IMR-90 (cell line): ENCODE measurements around the gene EFCAB5. TPM values are rescaled to one million over a fixed set of nuclear protein-coding genes. Genes with fewer than 3 reads are reported as not detected.

Experiments used
- ATAC-seq: fragments of 200-7000 bp; cut with Tn5 transposase; 2 replicates; pipeline ENCODE4 v1.9.1; 2020; ENCODE audit warnings: low read depth, mild to moderate bottlenecking, moderate library complexity
- BruUV-seq: library from RNA; stranded (reverse); fragments of 400-500 nt; replicated peaks from 2 replicates; lab custom pipeline; 2021; lab: Mats Ljungman, UMichigan
- CTCF ChIA-PET: fragments of 300-600 bp; formaldehyde crosslinking; extraction: SDS; loops from one replicate; lab custom pipeline; 2021; ENCODE audit warnings: antibody characterized with exemption; lab: Yijun Ruan, JAX
- POLR2A ChIA-PET: fragments of 300-600 bp; sonication (Branson Sonifier 250); formaldehyde crosslinking; loops from one replicate; lab custom pipeline; 2022; ENCODE audit warnings: antibody characterized with exemption; ENCODE audit not compliant: unreplicated experiment; lab: Charles Lee
- DNase-seq: peaks from one replicate; pipeline ENCODE4 v3.0.0; 2013
- H2AFZ ChIP-seq: replicated peaks from 2 replicates; pipeline ENCODE3; 2013; ENCODE audit warnings: low read length, mild to moderate bottlenecking; ENCODE audit not compliant: poor library complexity
- H2AK5ac ChIP-seq: 2 replicates; pipeline ENCODE4 v1.6.1; 2013; ENCODE audit warnings: low read depth, low read length, inconsistent platforms
- H2AK9ac ChIP-seq: replicated peaks from 2 replicates; pipeline ENCODE3; 2013; ENCODE audit warnings: mild to moderate bottlenecking, low read depth, low read length, moderate library complexity; ENCODE audit not compliant: poor library complexity
- H2BK120ac ChIP-seq: 2 replicates; pipeline ENCODE4 v1.6.1; 2013; ENCODE audit warnings: low read depth, low read length, inconsistent platforms
- H2BK15ac ChIP-seq: 3 replicates; pipeline ENCODE4 v1.6.1; 2013; ENCODE audit warnings: low read depth, low read length, inconsistent platforms
- H2BK20ac ChIP-seq: 2 replicates; pipeline ENCODE4 v1.6.1; 2013; ENCODE audit warnings: low read depth, mild to moderate bottlenecking, inconsistent platforms, low read length, moderate library complexity
- H2BK5ac ChIP-seq: 2 replicates; pipeline ENCODE4 v1.6.1; 2013; ENCODE audit warnings: mild to moderate bottlenecking, low read depth, low read length, inconsistent platforms; ENCODE audit not compliant: poor library complexity, severe bottlenecking
- H3K14ac ChIP-seq: replicated peaks from 2 replicates; pipeline ENCODE4 v1.6.1; 2013; ENCODE audit warnings: low read depth, low read length, inconsistent platforms
- H3K18ac ChIP-seq: 2 replicates; pipeline ENCODE4 v1.6.1; 2013; ENCODE audit warnings: low read depth, low read length, control low read depth
- H3K23ac ChIP-seq: 2 replicates; pipeline ENCODE4 v1.6.1; 2013; ENCODE audit warnings: low read depth, low read length, inconsistent platforms
- H3K27ac ChIP-seq: 2 replicates; pipeline ENCODE4 v1.5.1; 2013; ENCODE audit warnings: mild to moderate bottlenecking, control low read depth, low read length; ENCODE audit not compliant: insufficient read depth
- H3K27me3 ChIP-seq: 2 replicates; pipeline ENCODE4 v1.6.1; 2013; ENCODE audit warnings: low read length; ENCODE audit not compliant: control insufficient read depth, insufficient read depth
- H3K36me3 ChIP-seq: 2 replicates; pipeline ENCODE4 v1.6.1; 2013; ENCODE audit warnings: low read length, mixed read lengths; ENCODE audit not compliant: control insufficient read depth, insufficient read depth
- H3K4ac ChIP-seq: 2 replicates; pipeline ENCODE4 v1.6.1; 2013; ENCODE audit warnings: low read depth, low read length, inconsistent platforms
- H3K4me1 ChIP-seq: 2 replicates; pipeline ENCODE4 v1.6.1; 2013; ENCODE audit warnings: low read length, mixed read lengths; ENCODE audit not compliant: control insufficient read depth, insufficient read depth
- H3K4me2 ChIP-seq: 2 replicates; pipeline ENCODE4 v1.6.1; 2013; ENCODE audit warnings: low read depth, mild to moderate bottlenecking, control low read depth, low read length, moderate library complexity
- H3K4me3 ChIP-seq: 2 replicates; pipeline ENCODE4 v1.5.1; 2013; ENCODE audit warnings: low read depth, mild to moderate bottlenecking, control low read depth, low read length, moderate library complexity; ENCODE audit not compliant: insufficient read depth
- H3K56ac ChIP-seq: 2 replicates; pipeline ENCODE4 v1.6.1; 2013; ENCODE audit warnings: low read length, inconsistent platforms; ENCODE audit not compliant: insufficient read depth; ENCODE audit errors: extremely low read depth
- H3K79me1 ChIP-seq, 2 experiments: 2 replicates each; pipeline ENCODE4 v1.6.1; 2013; ENCODE audit warnings: low read length in 2 of 2, inconsistent platforms in 1 of 2, low read depth in 1 of 2
- H3K9ac ChIP-seq: 2 replicates; pipeline ENCODE4 v1.6.1; 2013; ENCODE audit warnings: low read depth, low read length, control low read depth
- H3K9me1 ChIP-seq: 2 replicates; pipeline ENCODE4 v1.6.1; 2013; ENCODE audit warnings: low read length, inconsistent platforms; ENCODE audit not compliant: insufficient read depth
- H3K9me3 ChIP-seq: 2 replicates; pipeline ENCODE4 v1.6.1; 2013; ENCODE audit warnings: low read length; ENCODE audit not compliant: control insufficient read depth, insufficient read depth
- H4K20me1 ChIP-seq: 2 replicates; pipeline ENCODE4 v1.6.1; 2013; ENCODE audit warnings: low read length, inconsistent platforms; ENCODE audit not compliant: insufficient read depth
- H4K5ac ChIP-seq: 2 replicates; pipeline ENCODE4 v1.6.1; 2013; ENCODE audit warnings: mild to moderate bottlenecking, low read depth, low read length, control low read depth
- H4K8ac ChIP-seq, 2 experiments: 2 replicates each; pipeline ENCODE4 v1.6.1; 2013; ENCODE audit warnings: low read depth in 2 of 2, low read length in 2 of 2, control low read depth in 1 of 2, inconsistent platforms in 1 of 2
- H4K91ac ChIP-seq: 2 replicates; pipeline ENCODE4 v1.6.1; 2013; ENCODE audit warnings: low read depth, low read length, inconsistent platforms; ENCODE audit not compliant: insufficient read depth
- NFE2L2 ChIP-seq: fragments of 150-350 bp; IDR thresholded peaks from 2 replicates; pipeline ENCODE4 v1.6.1; 2016; ENCODE audit warnings: low read depth, mild to moderate bottlenecking, low read length
- WGBS, 2 experiments: methylation state at CpG; one replicate each; pipeline versions ENCODE4 v1.1.5 to v1.1.7; 2013; ENCODE audit warnings: missing lambda C conversion rate in 2 of 2; ENCODE audit not compliant: insufficient read length in 1 of 2; ENCODE audit errors: extremely low coverage in 2 of 2; 5-methylcytosine and 5-hydroxymethylcytosine counted together
- dilution Hi-C: fragments of 300-500 bp; cut with HindIII; formaldehyde crosslinking; loops from one replicate; pipeline ENCODE4 v1.14.3; 2018; ENCODE audit warnings: low sequenced_read_pairs; ENCODE audit not compliant: unreplicated experiment
- in situ Hi-C: fragments of 300-500 bp; cut with MboI; formaldehyde crosslinking; loops from 3 replicates; pipeline ENCODE4 v1.14.3; 2019; ENCODE audit warnings: low sequenced_read_pairs, inconsistent platforms, mixed read lengths
- intact Hi-C: fragments of 100-400 bp; cut with micrococcal nuclease; formaldehyde crosslinking; loops from 2 replicates; pipeline ENCODE4 v1.10.0; 2022
- polyA plus RNA-seq, 3 experiments: library from polyadenylated mRNA; depleted of rRNA; stranded (reverse); fragments of >200 nt; gene quantifications; 2 replicates each; pipeline ENCODE4 v1.2.3, GENCODE V29; 2012; ENCODE audit warnings: low replicate concordance in 1 of 3
- total RNA-seq: library from RNA; depleted of rRNA; stranded (reverse); fragments of >200 nt; gene quantifications from 2 replicates; pipeline ENCODE4 v1.2.3, GENCODE V29; 2012

Gene EFCAB5
- total and polyA plus RNA-seq, 2 of the 4 experiments (the other 2 are of a cell fraction), result 0.14 TPM; not detected in 1

- H4K8ac ChIP-seq, result peak overlapping the region in 1 of 2 experiments; percentile 22; a peak in 1 of 4 replicates
- H2AFZ ChIP-seq, result no peak overlapping the region
- H2BK20ac ChIP-seq, result 0 out of 2 replicates have a peak overlapping the region, but pooled peaks have one; percentile 13
- H3K79me1 ChIP-seq, result no peaks in the 10 kb centered on the region
- H3K23ac ChIP-seq, result peak overlapping the region; percentile 1; the same call in 1 of the 2 replicates
- no peak overlapping the region; the same call in 1 of the 2 replicates for H3K18ac ChIP-seq
- H4K5ac ChIP-seq, result no peak overlapping the region
- H2BK5ac ChIP-seq, result peak overlapping the region; percentile 60
- peak overlapping the region; percentile 13; the same call in 1 of the 2 replicates for H4K91ac ChIP-seq
- in situ Hi-C loops, result no loop called here
- H2AK9ac ChIP-seq, result no peak overlapping the region
- H3K27me3 ChIP-seq, result no peaks in the 10 kb centered on the region
- ATAC-seq, result no peak
- BruUV-seq, result no TSS peak
- no CpG with 5 or more reads among the region's 4 CpGs for WGBS, 2 experiments
- H3K9me3 ChIP-seq, result no peaks in the 10 kb centered on the region
- DNase-seq, result no peak
- H3K9ac ChIP-seq, result no peak overlapping the region
- no peaks in the 10 kb centered on the region for H3K36me3 ChIP-seq
- H3K4ac ChIP-seq, result peak overlapping the region; percentile 18; the same call in 1 of the 2 replicates
- 0 out of 2 replicates have a peak, but pooled peaks cover 4% of the 10 kb centered on the region for H3K9me1 ChIP-seq
- peak overlapping the region; percentile 50; the same call in 1 of the 2 replicates for H3K14ac ChIP-seq
- H4K20me1 ChIP-seq, result no peaks in the 10 kb centered on the region
- H3K56ac ChIP-seq, result no peak overlapping the region
- dilution Hi-C loops, result no loop called here
- ChIA-PET CTCF (interaction anchor here (1.0 to 2.3 kb wide), 3 partner anchors 13 to 523 kb away, joined by 3 to 9 read pairs (median 3); no protein-coding TSS in a partner anchor), POLR2A (interaction anchor here (0.6 kb wide), 1 partner anchor 64 kb away, joined by 6 read pairs; no protein-coding TSS in a partner anchor)
- H3K4me1 ChIP-seq, result peaks cover 2% of the 10 kb centered on the region
- H2BK15ac ChIP-seq, result peak overlapping the region; percentile 33; the same call in 2 of the 3 replicates
- no peak overlapping the region; the same call in 1 of the 2 replicates for H3K4me2 ChIP-seq
- TF ChIP-seq NFE2L2, result no peak
- H2AK5ac ChIP-seq, result peak overlapping the region; percentile 47; the same call in 1 of the 2 replicates
- intact Hi-C loops, result no loop called here
- H3K4me3 ChIP-seq, result no peak overlapping the region
- H2BK120ac ChIP-seq, result peak overlapping the region; percentile 56; the same call in 1 of the 2 replicates
- H3K27ac ChIP-seq, result no peak overlapping the region
These were observed 149.8 kb downstream of the EFCAB5 start for GRCh38 chr17:30091121-30091670.
